GM19025 (cell line): ENCODE measurements around the gene STX1B.

Experiments
- ATAC-seq: cut with Tn5 transposase; IDR thresholded peaks from one replicate; pipeline ENCODE4 v1.9.1; 2021; ENCODE audit warnings: mild to moderate bottlenecking, low read depth, moderate library complexity; ENCODE audit not compliant: unreplicated experiment

The STX1B gene

GRCh38 chr16:30996985-30997724 lies 13.3 kb downstream of the STX1B start:
- ATAC-seq: peak; percentile 63

- peak; percentile 5 for ATAC-seq
Observed at GRCh38 chr16:30996324-30996984, 14.0 kb downstream of the STX1B start.

DNA sequence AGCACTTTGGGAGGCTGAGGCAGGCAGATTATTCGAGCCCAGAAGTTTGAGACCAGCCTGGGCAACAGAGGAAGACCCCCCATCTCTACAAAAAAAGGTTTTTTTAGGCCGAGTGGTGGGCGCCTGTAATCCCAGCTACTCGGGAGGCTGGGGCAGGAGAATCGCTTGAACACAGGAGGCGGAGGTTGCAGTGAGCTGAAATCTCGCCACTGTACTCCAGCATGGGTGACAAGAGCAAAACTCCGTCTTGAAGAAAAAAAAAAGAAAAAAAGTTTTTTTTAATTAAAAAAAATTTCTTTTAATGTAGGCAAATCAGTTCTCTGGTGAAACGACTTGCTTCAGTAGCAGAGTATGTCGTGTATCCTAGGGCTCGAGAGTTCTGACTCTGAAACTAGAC lies 14.5 kb downstream of the STX1B start:
- no peak for ATAC-seq

GRCh38 chr16:30992931-30993816 lies 17.3 kb downstream of the STX1B start:
- no peak for ATAC-seq

- ATAC-seq: no peak
Observed at GRCh38 chr16:30992276-30992780, 18.1 kb downstream of the STX1B start.

- ATAC-seq: no peak
Observed at GRCh38 chr16:30991052-30991451, 19.4 kb downstream of the STX1B start.

DNA sequence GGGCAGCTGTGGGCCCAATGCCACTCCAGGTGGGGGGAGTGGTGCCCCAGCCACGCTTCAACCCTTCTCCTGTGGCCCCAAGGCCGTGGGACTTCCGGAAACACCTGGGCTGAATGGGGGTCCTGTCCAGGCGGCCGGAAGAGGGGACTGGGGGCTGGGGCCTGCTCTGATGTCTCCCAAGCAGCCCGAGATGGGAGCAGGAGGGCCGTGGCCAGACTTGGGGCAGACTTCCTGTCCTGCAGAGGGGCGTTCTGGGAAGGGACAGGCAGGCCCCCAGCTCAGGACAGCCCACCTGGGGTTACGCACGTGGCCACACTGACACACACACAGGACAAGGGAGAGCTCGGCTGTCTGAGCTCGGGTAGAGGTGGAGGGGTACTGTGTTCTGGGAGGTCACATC lies 20.3 kb downstream of the STX1B start:
- ATAC-seq: no peak

DNA sequence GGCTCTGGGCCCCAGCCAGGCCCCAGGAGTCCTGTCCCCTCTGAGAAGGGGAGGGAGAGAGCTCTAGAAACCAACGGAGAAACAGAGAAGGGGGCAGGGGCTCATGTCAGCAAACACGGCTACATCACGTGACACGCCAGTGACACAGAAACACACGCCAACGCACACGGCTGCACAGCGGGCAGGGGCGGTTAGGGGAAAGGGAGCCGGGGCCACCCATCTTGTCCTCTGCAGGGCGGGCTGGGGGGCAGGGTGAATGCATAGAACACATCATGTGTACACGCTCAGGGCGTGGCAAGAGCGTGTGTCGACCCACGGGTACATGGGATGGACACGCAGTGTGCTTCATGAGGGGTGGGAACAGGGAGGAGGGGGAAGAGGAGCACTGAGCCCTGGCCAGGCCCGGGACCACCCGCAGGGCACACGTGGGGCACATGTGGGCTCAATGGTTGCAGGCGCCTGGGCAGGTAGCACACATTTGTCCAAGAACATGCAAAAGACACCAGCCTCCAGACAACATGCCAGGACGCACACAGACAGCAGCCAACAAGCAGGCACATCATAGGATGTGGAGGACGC lies 20.9 kb downstream of the STX1B start:
- ATAC-seq: no peak

GRCh38 chr16:30987581-30988190 lies 22.8 kb downstream of the STX1B start:
- no peak for ATAC-seq

DNA sequence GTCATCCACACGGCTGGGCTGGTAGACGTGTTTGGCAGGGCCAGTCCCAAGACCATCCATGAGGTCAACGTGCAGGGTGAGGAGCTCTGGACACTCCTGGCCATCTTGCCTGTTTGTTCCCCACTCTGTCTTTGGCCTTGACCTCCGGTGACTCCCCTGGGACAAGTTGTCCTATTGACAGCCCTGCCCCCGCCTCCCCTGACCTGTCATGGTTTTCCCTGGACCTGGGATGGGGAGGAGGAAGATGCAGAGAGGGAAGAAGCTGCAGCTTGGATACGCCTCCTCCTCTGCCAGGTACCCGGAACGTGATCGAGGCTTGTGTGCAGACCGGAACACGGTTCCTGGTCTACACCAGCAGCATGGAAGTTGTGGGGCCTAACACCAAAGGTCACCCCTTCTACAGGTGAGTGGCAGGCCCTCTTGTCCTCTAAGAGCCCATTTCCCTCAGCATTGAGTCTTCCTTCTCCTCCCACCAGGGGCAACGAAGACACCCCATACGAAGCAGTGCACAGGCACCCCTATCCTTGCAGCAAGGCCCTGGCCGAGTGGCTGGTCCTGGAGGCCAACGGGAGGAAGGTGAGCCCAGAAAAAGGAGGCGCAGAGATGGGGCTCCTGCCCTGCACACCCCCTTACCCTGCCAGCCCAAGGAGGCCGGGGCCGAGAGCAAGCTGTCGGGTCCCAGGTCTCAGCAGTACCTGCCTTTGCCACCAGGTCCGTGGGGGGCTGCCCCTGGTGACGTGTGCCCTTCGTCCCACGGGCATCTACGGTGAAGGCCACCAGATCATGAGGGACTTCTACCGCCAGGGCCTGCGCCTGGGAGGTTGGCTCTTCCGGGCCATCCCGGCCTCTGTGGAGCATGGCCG lies 24.1 kb downstream of the STX1B start:
- no peak for ATAC-seq

- no peak for ATAC-seq
Observed at GRCh38 chr16:30985401-30986128, 24.9 kb downstream of the STX1B start.

GRCh38 chr16:30984669-30985400 lies 25.6 kb downstream of the STX1B start, which contains the start of gene HSD3B7:
Gene HSD3B7 (plus strand): TSS chr16:30985207. CDS start chr16:30985659, 452 bp downstream.
- no peak for ATAC-seq

- no peak for ATAC-seq
Observed at GRCh38 chr16:30983898-30984610, 26.4 kb downstream of the STX1B start.

- no peak for ATAC-seq
Observed at GRCh38 chr16:30983289-30983889, 27.0 kb downstream of the STX1B start.

GRCh38 chr16:30982548-30983288 lies 27.7 kb downstream of the STX1B start:
- ATAC-seq: no peak

GRCh38 chr16:30980959-30981358 lies 29.5 kb downstream of the STX1B start:
- no peak for ATAC-seq
